ENCODE measurements around the gene ADGRG3. TPM values are rescaled to one million over a fixed set of nuclear protein-coding genes. Genes with fewer than 3 reads are reported as not detected.

ADGRG3 gene
- total RNA-seq, 1 donor from 2014 or later = 0.36 TPM

DNA sequence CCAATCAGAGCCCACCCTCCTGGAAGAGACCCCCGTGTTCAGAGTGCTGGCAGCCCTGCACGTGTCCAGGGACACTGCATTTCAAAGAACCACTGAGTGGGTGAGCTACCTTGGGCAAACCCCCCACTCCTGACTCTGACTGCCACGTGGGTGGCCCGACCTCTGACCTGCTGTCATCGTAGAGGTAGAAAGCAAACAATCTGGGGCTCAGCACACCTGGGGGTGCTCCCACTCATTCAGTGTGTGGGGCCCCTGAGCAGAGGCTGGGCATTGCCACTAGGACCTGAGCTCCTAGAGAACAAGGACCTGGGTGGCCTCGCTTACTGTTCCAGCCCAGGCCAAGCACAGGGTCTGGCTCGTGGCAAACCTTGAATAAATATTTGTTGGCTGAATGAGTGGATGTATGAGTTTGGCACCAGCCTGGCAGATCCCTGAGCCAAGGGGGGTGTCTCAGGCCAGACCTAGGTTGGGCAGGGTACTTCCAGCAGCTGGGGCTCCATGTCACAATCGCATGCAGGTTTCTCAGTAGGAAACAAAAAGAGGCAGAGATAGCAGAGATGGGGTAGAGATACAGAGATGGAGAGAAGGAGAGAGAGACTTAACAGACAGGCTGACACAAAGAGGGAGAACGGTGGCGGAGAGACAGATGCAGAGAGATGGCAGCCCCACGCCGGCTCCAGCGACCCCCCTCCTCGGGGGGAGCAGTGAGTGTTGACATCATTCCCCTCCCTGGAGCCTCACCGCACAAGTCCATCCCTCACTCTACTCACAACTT, 21.1 kb downstream of the ADGRG3 start:
- TF ChIP-seq, protein P1, sequence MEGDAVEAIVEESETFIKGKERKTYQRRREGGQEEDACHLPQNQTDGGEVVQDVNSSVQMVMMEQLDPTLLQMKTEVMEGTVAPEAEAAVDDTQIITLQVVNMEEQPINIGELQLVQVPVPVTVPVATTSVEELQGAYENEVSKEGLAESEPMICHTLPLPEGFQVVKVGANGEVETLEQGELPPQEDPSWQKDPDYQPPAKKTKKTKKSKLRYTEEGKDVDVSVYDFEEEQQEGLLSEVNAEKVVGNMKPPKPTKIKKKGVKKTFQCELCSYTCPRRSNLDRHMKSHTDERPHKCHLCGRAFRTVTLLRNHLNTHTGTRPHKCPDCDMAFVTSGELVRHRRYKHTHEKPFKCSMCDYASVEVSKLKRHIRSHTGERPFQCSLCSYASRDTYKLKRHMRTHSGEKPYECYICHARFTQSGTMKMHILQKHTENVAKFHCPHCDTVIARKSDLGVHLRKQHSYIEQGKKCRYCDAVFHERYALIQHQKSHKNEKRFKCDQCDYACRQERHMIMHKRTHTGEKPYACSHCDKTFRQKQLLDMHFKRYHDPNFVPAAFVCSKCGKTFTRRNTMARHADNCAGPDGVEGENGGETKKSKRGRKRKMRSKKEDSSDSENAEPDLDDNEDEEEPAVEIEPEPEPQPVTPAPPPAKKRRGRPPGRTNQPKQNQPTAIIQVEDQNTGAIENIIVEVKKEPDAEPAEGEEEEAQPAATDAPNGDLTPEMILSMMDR (IDR thresholded peaks at IDR 0.05; ENCODE audit: borderline replicate concordance) = no peak
- Histone ChIP-seq H3K9me3 (replicated peaks) (no peaks in the 10 kb centered on the region), H3K27ac (replicated peaks) (no peak overlapping the region), H3K36me3 (no peaks in the 10 kb centered on the region), H3K4me1 (peaks cover 10% of the 10 kb centered on the region), H3K4me3 (no peak overlapping the region), H3K27me3 (ENCODE audit: low read depth) (peaks cover 31% of the 10 kb centered on the region)
- intact Hi-C loops (cut with micrococcal nuclease) = no loop called here
- no peak for DNase-seq

DNA sequence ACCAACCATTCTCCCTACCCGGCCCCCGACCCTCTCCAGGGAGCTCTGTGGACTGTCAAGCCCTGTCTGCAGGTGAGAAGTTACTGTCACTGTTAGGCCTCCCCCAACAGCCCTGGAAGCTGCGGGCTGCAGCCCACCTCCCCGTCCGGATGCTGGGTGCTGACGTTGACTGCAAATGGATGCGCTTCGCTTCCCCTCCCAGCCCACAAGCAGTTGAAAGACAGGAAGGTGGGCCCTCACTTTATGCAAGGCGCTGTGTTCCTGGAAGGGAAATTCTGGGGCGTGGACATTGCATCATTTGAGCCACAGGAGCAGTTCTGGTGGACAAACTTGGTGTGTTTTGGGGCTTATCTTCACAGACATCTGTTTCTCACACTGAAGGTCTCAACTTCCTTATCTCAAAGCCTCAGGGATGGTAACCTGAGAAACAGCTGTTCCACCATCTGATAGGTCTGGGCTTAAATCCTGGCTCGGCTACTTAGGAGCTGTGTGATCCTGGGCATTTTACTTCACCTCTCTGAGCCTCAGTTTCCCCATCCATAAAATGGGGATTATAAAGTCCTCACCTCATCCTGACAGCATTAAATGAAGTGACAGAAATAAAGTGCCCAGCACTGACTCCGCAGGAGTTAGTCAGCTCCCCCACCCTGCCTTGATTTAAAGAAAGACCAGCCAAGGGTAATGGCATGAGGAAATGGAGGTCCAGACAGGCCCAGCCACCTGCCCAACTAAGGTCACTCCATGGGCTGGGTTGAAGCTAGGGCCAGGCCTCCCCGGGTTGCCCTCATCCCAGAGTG, 21.9 kb downstream of the ADGRG3 start:
- no peak overlapping the region for H3K27ac ChIP-seq (replicated peaks)
- no peak for DNase-seq

DNA sequence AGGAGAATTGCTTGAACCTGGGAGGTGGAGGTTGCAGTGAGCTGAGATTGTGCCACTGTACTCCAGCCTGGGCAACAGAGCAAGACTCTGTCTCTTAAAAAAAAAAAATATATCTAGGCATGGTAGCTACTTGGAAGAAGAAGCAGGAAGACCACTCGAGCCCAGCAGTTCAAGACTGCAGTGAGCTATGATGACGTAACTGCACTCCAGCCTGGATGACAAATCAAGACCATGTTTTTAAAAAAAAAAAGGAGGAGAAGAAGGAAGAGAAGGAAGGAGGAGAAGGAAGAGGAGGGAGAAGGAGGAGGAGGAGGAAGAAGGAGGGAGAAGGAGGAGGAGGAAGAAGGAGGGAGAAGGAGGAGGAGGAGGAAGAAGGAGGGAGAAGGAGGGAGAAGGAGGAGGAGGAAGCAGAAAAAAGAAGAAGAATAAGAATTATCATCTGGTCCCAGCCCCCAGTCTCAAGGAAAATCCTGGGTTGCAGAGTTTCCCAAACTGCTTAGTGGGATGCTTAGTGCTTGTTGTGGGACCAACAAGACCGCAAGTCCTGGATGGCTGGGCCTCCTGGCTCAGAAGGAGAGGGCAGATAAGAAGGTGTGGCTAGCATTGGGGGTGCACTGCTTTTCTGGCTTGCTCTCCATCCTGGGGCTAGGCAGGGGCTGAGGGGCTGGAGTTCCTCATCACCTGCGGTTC, 22.8 kb downstream of the ADGRG3 start:
- H3K27ac ChIP-seq (replicated peaks) = no peak overlapping the region
- intact Hi-C loops (cut with micrococcal nuclease) = no loop called here
- H3K27me3 ChIP-seq (ENCODE audit: low read depth) = peaks cover 33% of the 10 kb centered on the region
- peaks cover 10% of the 10 kb centered on the region for H3K4me1 ChIP-seq
- H3K36me3 ChIP-seq = no peaks in the 10 kb centered on the region
- H3K9me3 ChIP-seq (replicated peaks) = no peaks in the 10 kb centered on the region
- no peak for DNase-seq
- no peak overlapping the region for H3K4me3 ChIP-seq
- TF ChIP-seq, protein P1 (IDR thresholded peaks at IDR 0.05; ENCODE audit: borderline replicate concordance) = no peak

More for the DNA sequence above, 21.9 kb downstream of the ADGRG3 start:
- TF ChIP-seq, protein P1 (IDR thresholded peaks at IDR 0.05; ENCODE audit: borderline replicate concordance) = no peak
- Histone ChIP-seq H3K4me3 (no peak overlapping the region), H3K4me1 (peaks cover 10% of the 10 kb centered on the region), H3K36me3 (no peaks in the 10 kb centered on the region), H3K9me3 (replicated peaks) (no peaks in the 10 kb centered on the region), H3K27me3 (ENCODE audit: low read depth) (peaks cover 33% of the 10 kb centered on the region)
- intact Hi-C loops (cut with micrococcal nuclease) = no loop called here

DNA sequence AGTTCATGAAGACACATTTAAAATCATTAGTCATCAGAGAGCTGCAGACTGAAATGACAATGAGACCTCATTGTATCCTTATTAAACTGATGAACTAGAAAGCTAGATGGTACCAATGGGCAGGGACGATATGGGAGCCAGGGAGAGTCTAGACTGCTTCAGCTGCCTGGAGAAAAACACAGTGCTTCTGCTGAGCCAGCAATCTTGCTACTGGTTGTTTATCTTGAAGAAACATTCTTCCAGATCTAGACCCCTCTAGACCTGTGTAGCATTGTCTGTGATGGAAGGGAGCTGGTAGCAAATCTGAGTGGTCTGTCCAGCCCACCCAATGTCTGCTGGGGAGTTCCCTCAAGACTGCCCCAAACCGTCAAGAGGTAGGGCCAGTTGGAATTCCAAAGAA, 24.5 kb downstream of the ADGRG3 start:
- intact Hi-C loops (cut with micrococcal nuclease) = no loop called here
- no peaks in the 10 kb centered on the region for H3K9me3 ChIP-seq (replicated peaks)
- H3K4me3 ChIP-seq = no peak overlapping the region
- peaks cover 33% of the 10 kb centered on the region for H3K27me3 ChIP-seq (ENCODE audit: low read depth)
- TF ChIP-seq, protein P1 (IDR thresholded peaks at IDR 0.05; ENCODE audit: borderline replicate concordance) = no peak
- H3K4me1 ChIP-seq = peaks cover 10% of the 10 kb centered on the region
- no peaks in the 10 kb centered on the region for H3K36me3 ChIP-seq
- DNase-seq = no peak
- H3K27ac ChIP-seq (replicated peaks) = no peak overlapping the region

DNA sequence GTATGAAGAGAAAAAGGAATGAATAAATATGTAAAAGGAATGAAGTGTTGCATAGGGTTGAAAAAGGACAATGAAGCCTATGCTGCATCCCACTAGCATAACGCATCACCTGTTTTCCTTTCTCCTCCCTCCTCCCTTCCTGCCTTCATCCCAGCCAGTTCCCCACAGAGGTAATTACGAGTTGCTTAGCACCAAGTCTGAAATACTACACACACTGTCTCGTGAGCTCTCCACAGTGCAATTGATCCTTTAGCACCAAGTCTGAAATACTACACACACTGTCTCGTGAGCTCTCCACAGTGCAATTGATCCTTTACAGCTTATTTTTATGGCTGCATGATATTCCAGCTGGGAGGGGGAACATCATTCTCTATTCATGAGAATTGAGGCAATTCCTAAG, 25.4 kb downstream of the ADGRG3 start:
- Histone ChIP-seq H3K27me3 (ENCODE audit: low read depth) (peaks cover 32% of the 10 kb centered on the region), H3K4me3 (no peak overlapping the region), H3K4me1 (peaks cover 10% of the 10 kb centered on the region), H3K36me3 (no peaks in the 10 kb centered on the region), H3K9me3 (replicated peaks) (no peaks in the 10 kb centered on the region), H3K27ac (replicated peaks) (no peak overlapping the region)
- TF ChIP-seq, protein P1 (IDR thresholded peaks at IDR 0.05; ENCODE audit: borderline replicate concordance) = no peak
- intact Hi-C loops (cut with micrococcal nuclease) = no loop called here
- no peak for DNase-seq

Data from left ventricle myocardium inferior (tissue), 1 donor.